Erythroblast (primary cell): ENCODE data around the gene C1orf52.

Source experiments
- GATA1 ChIP-seq: IDR thresholded peaks from 2 replicates; pipeline ENCODE4 v1.6.1; 2011; ENCODE audit warnings: low read depth, mild to moderate bottlenecking, control low read depth, low read length, moderate library complexity
- POLR2A ChIP-seq: IDR thresholded peaks from 2 replicates; pipeline ENCODE4 v1.6.1; 2011; ENCODE audit warnings: mild to moderate bottlenecking, low read length

DNA sequence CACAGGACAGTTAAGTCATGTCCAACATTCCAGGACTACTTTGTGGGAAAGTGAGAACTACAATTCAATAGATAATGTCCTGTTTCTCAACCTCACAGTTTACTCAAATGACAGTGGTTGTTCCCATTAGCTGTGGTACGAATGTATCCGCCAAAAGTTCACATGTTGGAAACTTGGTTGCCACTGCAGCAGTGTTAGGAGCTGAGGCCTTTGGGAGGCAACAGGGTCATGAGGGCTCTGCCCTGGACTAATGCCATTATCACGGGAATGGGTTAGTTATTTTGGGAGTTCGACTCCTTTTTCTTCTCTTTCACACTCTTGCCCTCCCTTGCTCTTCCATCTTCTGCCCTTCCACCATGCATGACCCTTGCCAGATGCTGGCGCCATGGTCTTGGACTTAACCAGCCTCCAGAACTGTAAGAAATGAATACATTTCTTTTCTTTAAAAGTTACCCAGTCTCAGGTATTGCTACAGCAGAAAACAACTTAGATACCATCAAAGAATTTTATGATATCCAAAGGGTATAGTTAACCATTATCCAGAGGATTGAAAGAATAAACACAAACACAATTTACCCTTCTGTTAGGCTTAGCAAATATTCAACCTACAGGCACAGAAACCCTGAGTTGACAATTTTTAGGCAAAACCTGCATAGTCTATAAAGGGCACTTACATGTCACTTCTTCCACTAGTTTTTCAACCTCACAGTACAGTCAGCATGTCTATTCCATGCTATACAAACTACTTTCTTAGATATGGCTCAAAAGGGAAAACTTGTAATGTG is 9.5 kb upstream of the C1orf52 start:
- TF ChIP-seq POLR2A: no peak
- no peak for TF ChIP-seq GATA1
